ENCODE measurements around the gene EFNB1. TPM values are rescaled to one million over a fixed set of nuclear protein-coding genes. Genes with fewer than 3 reads are reported as not detected.
"Not testable (repeated sequence)": the region's sequence is repeated elsewhere in the genome, so short reads cannot be mapped to it uniquely, and the experiment has no call there.

EFNB1 gene
- total and polyA plus RNA-seq, 7 experiments from 2014 or later = 2.6 to 5.1 (median 4.1) TPM

DNA sequence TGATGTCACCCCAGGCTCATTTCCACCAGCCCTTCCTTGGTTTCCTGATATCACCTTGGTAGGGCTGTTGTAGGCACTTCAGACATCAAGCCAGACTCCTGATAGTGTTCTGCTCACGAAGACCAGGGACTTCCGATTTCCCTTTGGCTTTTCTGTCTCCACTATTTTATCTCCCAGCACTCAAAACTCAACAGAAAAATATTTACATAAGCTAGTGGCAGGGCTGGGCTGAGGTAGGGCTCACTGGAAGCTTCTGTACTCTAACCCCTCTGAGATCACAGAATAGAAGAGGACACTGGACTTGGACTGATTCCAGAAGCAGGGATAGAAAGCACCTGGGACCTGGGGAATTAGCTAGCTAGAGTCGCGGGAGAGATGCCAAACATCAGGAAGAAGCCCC is 34.4 kb upstream of the EFNB1 start:
- Histone ChIP-seq H3K4me1 (ENCODE audit: control insufficient read depth in 2 of 2, insufficient read depth in 2 of 2, low read length in 2 of 2) (no peaks in the 10 kb centered on the region), H3K36me3 (ENCODE audit: control insufficient read depth in 2 of 3, insufficient read depth in 3 of 3, low read length in 3 of 3) (no peaks in the 10 kb centered on the region), H3K27ac (ENCODE audit: low read depth, low read length) (no peak overlapping the region), H3K4me3 (ENCODE audit: low read length) (no peak overlapping the region), H3K27me3 (ENCODE audit: control insufficient read depth in 2 of 2, insufficient read depth in 2 of 2, low read length in 2 of 2) (no peaks in the 10 kb centered on the region), H3K9me3 (ENCODE audit: control insufficient read depth in 2 of 3, low read length in 3 of 3) (no peaks in the 10 kb centered on the region)
- peaks cover 0 to 8% (median 0%) of the 10 kb centered on the region in 5 donors for H3K27me3 Mint-ChIP-seq
- H3K4me3 Mint-ChIP-seq = no peak overlapping the region
- ChIA-PET POLR2A (no interaction called here), CTCF (interaction anchor here (0.6 kb wide), 1 partner anchor 1639 kb away, joined by 3 read pairs; no protein-coding TSS in a partner anchor)
- no peaks in the 10 kb centered on the region for H3K4me1 Mint-ChIP-seq
- peaks cover 0 to 4% (median 0%) of the 10 kb centered on the region in 5 donors for H3K36me3 Mint-ChIP-seq
- intact Hi-C loops (cut with micrococcal nuclease) = no loop called here
- no peak for DNase-seq
- no peak for ATAC-seq
- peaks cover 0 to 14% (median 7%) of the 10 kb centered on the region in 11 donors for H3K9me3 Mint-ChIP-seq
- H3K27ac Mint-ChIP-seq = no peak overlapping the region

- no peaks in the 10 kb centered on the region for H3K36me3 ChIP-seq (ENCODE audit: control insufficient read depth in 2 of 3, insufficient read depth in 3 of 3, low read length in 3 of 3)
- ChIA-PET CTCF (no interaction called here), POLR2A (no interaction called here)
- Mint-ChIP-seq H3K4me1 (no peaks in the 10 kb centered on the region), H3K4me3 (no peak overlapping the region), H3K9me3 (peaks cover 0 to 20% (median 9%) of the 10 kb centered on the region in 11 donors), H3K36me3 (peaks cover 0 to 9% (median 0%) of the 10 kb centered on the region in 5 donors), H3K27me3 (peaks cover 0 to 8% (median 5%) of the 10 kb centered on the region in 5 donors), H3K27ac (no peak overlapping the region)
- H3K4me3 ChIP-seq (ENCODE audit: low read length) = no peak overlapping the region
- no peak for DNase-seq
- H3K4me1 ChIP-seq (ENCODE audit: control insufficient read depth in 2 of 2, insufficient read depth in 2 of 2, low read length in 2 of 2) = no peaks in the 10 kb centered on the region
- intact Hi-C loops (cut with micrococcal nuclease) = no loop called here
- H3K9me3 ChIP-seq (ENCODE audit: control insufficient read depth in 2 of 3, low read length in 3 of 3) = no peaks in the 10 kb centered on the region
- no peaks in the 10 kb centered on the region for H3K27me3 ChIP-seq (ENCODE audit: control insufficient read depth in 2 of 2, insufficient read depth in 2 of 2, low read length in 2 of 2)
- ATAC-seq = no peak
- H3K27ac ChIP-seq (ENCODE audit: low read depth, low read length) = no peak overlapping the region
These were observed 33.1 kb upstream of the EFNB1 start for GRCh38 chrX:68795741-68796140.

- H3K27me3 Mint-ChIP-seq; intact Hi-C loops (cut with micrococcal nuclease); H3K36me3 Mint-ChIP-seq; CTCF ChIA-PET; H3K27ac Mint-ChIP-seq; H3K4me3 ChIP-seq (ENCODE audit: low read length); H3K4me1 Mint-ChIP-seq; POLR2A ChIA-PET; H3K4me3 Mint-ChIP-seq; H3K36me3 ChIP-seq (ENCODE audit: control insufficient read depth in 2 of 3, insufficient read depth in 3 of 3, low read length in 3 of 3); H3K27me3 ChIP-seq (ENCODE audit: control insufficient read depth in 2 of 2, insufficient read depth in 2 of 2, low read length in 2 of 2); H3K27ac ChIP-seq (ENCODE audit: low read depth, low read length); ATAC-seq; H3K4me1 ChIP-seq (ENCODE audit: control insufficient read depth in 2 of 2, insufficient read depth in 2 of 2, low read length in 2 of 2); DNase-seq; H3K9me3 ChIP-seq (ENCODE audit: control insufficient read depth in 2 of 3, low read length in 3 of 3): not testable (repeated sequence)
- peaks cover 0 to 20% (median 10%) of the 10 kb centered on the region in 11 donors for H3K9me3 Mint-ChIP-seq
These were observed 30.4 kb upstream of the EFNB1 start for GRCh38 chrX:68798400-68798799.

DNA sequence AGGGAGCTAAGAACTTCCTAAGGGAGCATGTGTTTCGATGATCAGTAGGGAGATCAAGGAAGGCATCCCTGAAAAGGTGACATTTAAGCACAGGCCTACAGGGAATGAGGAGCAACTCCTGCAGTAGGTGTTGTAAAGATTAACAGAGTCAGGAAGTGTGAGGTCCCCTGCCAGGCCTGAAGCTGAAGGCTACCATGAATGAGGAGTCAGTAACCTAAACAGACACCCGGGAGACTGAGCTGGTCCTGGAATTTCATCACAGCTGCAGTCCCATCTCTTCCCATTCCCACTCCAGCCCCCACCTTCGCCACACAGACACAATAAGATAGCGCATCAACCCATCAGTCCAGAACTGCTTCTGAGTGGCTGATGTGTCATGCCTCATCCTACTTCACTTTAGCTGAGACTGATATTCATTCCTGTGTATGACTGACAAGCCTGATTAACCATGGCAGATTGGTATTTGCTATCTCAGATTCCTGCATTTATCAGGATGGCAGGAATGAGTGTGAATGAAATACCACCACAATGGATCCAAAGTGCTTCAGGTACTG is 27.0 kb upstream of the EFNB1 start:
- Mint-ChIP-seq H3K4me3 (no peak overlapping the region), H3K27me3 (peaks cover 0 to 14% (median 5%) of the 10 kb centered on the region in 5 donors), H3K36me3 (peaks cover 0 to 9% (median 0%) of the 10 kb centered on the region in 5 donors), H3K9me3 (peaks cover 0 to 20% (median 10%) of the 10 kb centered on the region in 11 donors), H3K27ac (no peak overlapping the region), H3K4me1 (no peaks in the 10 kb centered on the region)
- Histone ChIP-seq H3K4me1 (ENCODE audit: control insufficient read depth in 2 of 2, insufficient read depth in 2 of 2, low read length in 2 of 2) (no peaks in the 10 kb centered on the region), H3K36me3 (ENCODE audit: control insufficient read depth in 2 of 3, insufficient read depth in 3 of 3, low read length in 3 of 3) (no peaks in the 10 kb centered on the region), H3K27ac (ENCODE audit: low read depth, low read length) (no peak overlapping the region), H3K4me3 (ENCODE audit: low read length) (no peak overlapping the region), H3K27me3 (ENCODE audit: control insufficient read depth in 2 of 2, insufficient read depth in 2 of 2, low read length in 2 of 2) (no peaks in the 10 kb centered on the region), H3K9me3 (ENCODE audit: control insufficient read depth in 2 of 3, low read length in 3 of 3) (no peaks in the 10 kb centered on the region)
- ChIA-PET POLR2A (no interaction called here), CTCF (no interaction called here)
- intact Hi-C loops (cut with micrococcal nuclease) = no loop called here
- DNase-seq = no peak
- no peak for ATAC-seq

DNA sequence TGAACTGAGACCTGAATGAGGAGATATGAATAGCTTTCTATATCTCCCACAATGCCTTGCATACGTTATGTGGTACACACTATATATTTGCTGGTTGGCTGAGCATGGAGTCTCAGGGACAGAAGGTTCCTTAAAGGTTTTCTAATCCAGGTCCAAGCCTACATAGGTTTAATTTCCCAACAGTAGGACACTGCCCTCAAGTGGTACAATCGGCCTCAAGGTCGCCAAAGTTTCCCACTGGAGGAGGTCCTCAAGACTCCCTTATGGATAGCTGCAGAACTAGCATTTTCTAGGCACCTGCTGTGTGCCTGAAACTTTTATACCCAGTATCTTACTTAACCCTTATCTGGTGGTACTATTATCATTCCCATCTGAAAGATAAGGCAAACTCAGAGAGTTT is 21.0 kb upstream of the EFNB1 start:
- Histone ChIP-seq H3K36me3 (ENCODE audit: control insufficient read depth in 2 of 3, insufficient read depth in 3 of 3, low read length in 3 of 3) (no peaks in the 10 kb centered on the region), H3K9me3 (ENCODE audit: control insufficient read depth in 2 of 3, low read length in 3 of 3) (no peaks in the 10 kb centered on the region), H3K27ac (ENCODE audit: low read depth, low read length) (no peak overlapping the region), H3K4me3 (ENCODE audit: low read length) (no peak overlapping the region), H3K27me3 (ENCODE audit: control insufficient read depth in 2 of 2, insufficient read depth in 2 of 2, low read length in 2 of 2) (no peaks in the 10 kb centered on the region), H3K4me1 (ENCODE audit: control insufficient read depth in 2 of 2, insufficient read depth in 2 of 2, low read length in 2 of 2) (no peaks in the 10 kb centered on the region)
- Mint-ChIP-seq H3K27ac (no peak overlapping the region), H3K4me3 (no peak overlapping the region), H3K36me3 (peaks cover 0 to 7% (median 0%) of the 10 kb centered on the region in 5 donors), H3K27me3 (peaks cover 6 to 15% (median 12%) of the 10 kb centered on the region in 5 donors), H3K9me3 (peaks cover 0 to 3% (median 0%) of the 10 kb centered on the region in 11 donors), H3K4me1 (no peaks in the 10 kb centered on the region)
- POLR2A ChIA-PET = no interaction called here
- no peak for ATAC-seq
- CTCF ChIA-PET = no interaction called here
- DNase-seq = no peak
- intact Hi-C loops (cut with micrococcal nuclease) = loop anchor here in 1 of 2 donors (5.0 kb wide), 1 partner anchor 76 kb away; no protein-coding TSS in a partner anchor

GRCh38 chrX:68808686-68809357 is 20.0 kb upstream of the EFNB1 start:
- H3K4me1 ChIP-seq (ENCODE audit: control insufficient read depth in 2 of 2, insufficient read depth in 2 of 2, low read length in 2 of 2) = no peaks in the 10 kb centered on the region
- DNase-seq (no peak), ATAC-seq (no peak)
- Mint-ChIP-seq H3K4me1 (no peaks in the 10 kb centered on the region), H3K9me3 (peaks cover 0 to 5% (median 0%) of the 10 kb centered on the region in 11 donors), H3K4me3 (no peak overlapping the region), H3K27me3 (peaks cover 4 to 15% (median 15%) of the 10 kb centered on the region in 5 donors), H3K27ac (no peak overlapping the region), H3K36me3 (peaks cover 0 to 7% (median 0%) of the 10 kb centered on the region in 5 donors)
- H3K9me3 ChIP-seq (ENCODE audit: control insufficient read depth in 2 of 3, low read length in 3 of 3) = no peaks in the 10 kb centered on the region
- H3K27me3 ChIP-seq (ENCODE audit: control insufficient read depth in 2 of 2, insufficient read depth in 2 of 2, low read length in 2 of 2) = no peaks in the 10 kb centered on the region
- H3K4me3 ChIP-seq (ENCODE audit: low read length) = no peak overlapping the region
- H3K27ac ChIP-seq (ENCODE audit: low read depth, low read length) = no peak overlapping the region
- ChIA-PET CTCF (no interaction called here), POLR2A (no interaction called here)
- intact Hi-C loops (cut with micrococcal nuclease) = loop anchor here in 1 of 2 donors (5.0 kb wide), 1 partner anchor 77 kb away; no protein-coding TSS in a partner anchor
- no peaks in the 10 kb centered on the region for H3K36me3 ChIP-seq (ENCODE audit: control insufficient read depth in 2 of 3, insufficient read depth in 3 of 3, low read length in 3 of 3)
